Pancreas (tissue), 10 donors: ENCODE results near the gene DPYSL3. TPM values are rescaled to one million over a fixed set of nuclear protein-coding genes. Genes with fewer than 3 reads are reported as not detected.

Experiments used
- ATAC-seq, 4 donors: fragments of 200-7000 bp; cut with Tn5 transposase; one replicate each; pipeline versions ENCODE4 v1.8.0 to v1.9.1; 2020; ENCODE audit warnings: mild to moderate bottlenecking in 4 of 4, moderate library complexity in 4 of 4
- DNase-seq, 6 donors: peaks; one replicate each; pipeline ENCODE4 v3.0.0-alpha.2; 2020
- FAIRE-seq: peaks from 2 replicates; lab custom pipeline; 2012; peaks lifted over from hg19 to GRCh38; lab: Jason Lieb, UNC
- H3K27ac ChIP-seq, 4 donors: fragments of 200-600 bp; sonication (generic); 1 replicate in 3 of 4; 2 replicates in 1 of 4; pipeline versions ENCODE4 v1.5.0 to v1.8.0; 2020
- H3K27me3 ChIP-seq, 4 donors: fragments of 200-600 bp; one replicate each; pipeline ENCODE4 v1.8.0; 2021
- H3K36me3 ChIP-seq, 3 donors: fragments of 200-600 bp; sonication (generic) in 1 of 3; one replicate each; pipeline versions ENCODE4 v1.5.0 to v1.8.0; 2020 to 2021
- H3K4me1 ChIP-seq, 3 donors: fragments of 200-600 bp; one replicate each; pipeline ENCODE4 v1.8.0; 2021
- H3K4me3 ChIP-seq, 4 donors: fragments of 200-600 bp; sonication (generic) in 2 of 4; one replicate each; pipeline versions ENCODE4 v1.5.0 to v1.8.0; 2020 to 2021
- H3K9me3 ChIP-seq, 4 donors: fragments of 200-600 bp; one replicate each; pipeline ENCODE4 v1.8.0; 2021
- WGBS, 2 donors: extraction: QIAGEN DNeasy Blood & Tissue Kit; methylation state at CpG; one replicate each; pipeline ENCODE4 v1.1.7; 2013; 5-methylcytosine and 5-hydroxymethylcytosine counted together
- intact Hi-C, 3 donors: fragments of 100-400 bp; cut with DNase I; formaldehyde crosslinking; loops; one replicate each; pipeline versions ENCODE4 v1.11.1 to v1.14.2; 2022
- polyA plus RNA-seq, 2 donors: library from polyadenylated mRNA; stranded (reverse); fragments of 200-250 nt; gene quantifications; one replicate each; pipeline ENCODE4 v1.2.3, GENCODE V29; 2013
- total RNA-seq, 6 donors: library from RNA; stranded (reverse); fragmentation: NEBNext Ultra II Directional in 4 of 6; extraction: Animal tissue kit (Norgen Biotek cat#: 25700) in 4 of 6; gene quantifications; one replicate each; pipeline versions ENCODE4 v1.2.1 to v1.2.4, GENCODE V29; 2021 to 2023
- TF ChIP-seq, protein P1 (sequence below), 4 donors: fragments of 200-600 bp; sonication (generic) in 3 of 4; IDR thresholded peaks; one replicate each; pipeline versions ENCODE4 v1.5.0 to v1.8.0; 2021; ENCODE audit warnings: antibody characterized with exemption in 4 of 4
- donor health status: healthy with polysubstance abuse.
- donor health status: DM: no; HTN: no; CAD: no; lungs with moderate emphysema.
- donor health status: DM: no; HTN: no; CAD: no.
- donor health status: control.
- donor health status: control.
- donor health status: Bipolar disorder and iron deficiency.
- donor health status: DM: yes; HTN: yes; CAD: no.
- donor health status: DM: no; HTN: no; CAD: no.
- donor health status: DM: no; HTN: no; CAD: no.
- donor health status: DM: yes; HTN: yes; CAD: no.

Gene DPYSL3
- total and polyA plus RNA-seq, 8 donors, result 1.7 to 18.4 (median 5.0) TPM

DNA sequence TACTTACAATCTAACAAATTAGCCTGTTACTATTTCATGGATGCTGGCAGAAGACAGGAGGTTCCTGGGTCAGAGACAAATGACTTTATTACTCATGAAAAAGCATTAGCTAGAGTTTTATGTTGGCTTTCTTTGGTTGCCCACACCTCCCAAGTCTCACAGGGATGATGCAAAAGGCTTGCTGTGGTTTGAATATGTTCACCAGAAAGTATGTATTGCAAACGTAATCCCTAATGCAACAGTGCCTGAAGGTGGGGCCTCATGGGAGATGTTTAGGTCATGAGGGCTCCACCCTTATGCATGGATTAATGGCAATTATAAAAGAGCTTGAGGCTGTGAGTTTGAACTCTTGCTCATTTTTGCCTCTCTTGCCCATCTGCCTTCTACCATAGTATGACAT lies 28.5 kb downstream of the DPYSL3 start:
- DNase-seq (no peak), ATAC-seq (no peak), FAIRE-seq (no peak)
- TF ChIP-seq, protein P1, sequence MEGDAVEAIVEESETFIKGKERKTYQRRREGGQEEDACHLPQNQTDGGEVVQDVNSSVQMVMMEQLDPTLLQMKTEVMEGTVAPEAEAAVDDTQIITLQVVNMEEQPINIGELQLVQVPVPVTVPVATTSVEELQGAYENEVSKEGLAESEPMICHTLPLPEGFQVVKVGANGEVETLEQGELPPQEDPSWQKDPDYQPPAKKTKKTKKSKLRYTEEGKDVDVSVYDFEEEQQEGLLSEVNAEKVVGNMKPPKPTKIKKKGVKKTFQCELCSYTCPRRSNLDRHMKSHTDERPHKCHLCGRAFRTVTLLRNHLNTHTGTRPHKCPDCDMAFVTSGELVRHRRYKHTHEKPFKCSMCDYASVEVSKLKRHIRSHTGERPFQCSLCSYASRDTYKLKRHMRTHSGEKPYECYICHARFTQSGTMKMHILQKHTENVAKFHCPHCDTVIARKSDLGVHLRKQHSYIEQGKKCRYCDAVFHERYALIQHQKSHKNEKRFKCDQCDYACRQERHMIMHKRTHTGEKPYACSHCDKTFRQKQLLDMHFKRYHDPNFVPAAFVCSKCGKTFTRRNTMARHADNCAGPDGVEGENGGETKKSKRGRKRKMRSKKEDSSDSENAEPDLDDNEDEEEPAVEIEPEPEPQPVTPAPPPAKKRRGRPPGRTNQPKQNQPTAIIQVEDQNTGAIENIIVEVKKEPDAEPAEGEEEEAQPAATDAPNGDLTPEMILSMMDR (IDR thresholded peaks at IDR 0.05), result no peak
- H3K4me3 ChIP-seq, result no peak overlapping the region
- peak overlapping the region in 2 of 4 donors; percentile 2 to 19 for H3K27ac ChIP-seq
- intact Hi-C loops, result no loop called here
- H3K4me1 ChIP-seq, result peaks cover 0 to 7% (median 0%) of the 10 kb centered on the region in 3 donors
- H3K36me3 ChIP-seq, result no peaks in the 10 kb centered on the region
- no peaks in the 10 kb centered on the region for H3K27me3 ChIP-seq
- 80 to 87% methylated on average over 1 of the region's 1 CpG for WGBS, 2 donors
- H3K9me3 ChIP-seq, result no peaks in the 10 kb centered on the region

DNA sequence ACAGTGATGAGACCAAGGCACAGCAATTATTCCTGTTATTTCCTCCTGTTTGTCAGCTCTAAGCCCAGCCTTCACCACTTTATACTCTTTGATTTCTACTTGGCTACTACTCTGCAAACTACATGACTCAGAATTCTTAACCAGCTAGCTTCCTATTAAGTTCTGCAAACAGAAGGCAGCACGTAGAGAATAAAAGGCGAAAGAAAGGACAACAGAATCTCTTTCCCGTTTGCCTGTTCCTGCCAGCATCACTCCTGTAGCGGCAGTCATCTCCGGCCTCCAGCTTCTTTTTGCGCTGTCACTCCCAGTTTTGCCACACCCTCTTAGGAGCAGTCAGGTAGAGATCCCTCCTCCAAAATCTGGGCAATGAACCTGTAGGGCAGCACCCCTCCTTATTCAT lies 29.9 kb downstream of the DPYSL3 start:
- TF ChIP-seq, protein P1 (IDR thresholded peaks at IDR 0.05), result no peak
- intact Hi-C loops, result no loop called here
- no peak overlapping the region for H3K4me3 ChIP-seq

DNA sequence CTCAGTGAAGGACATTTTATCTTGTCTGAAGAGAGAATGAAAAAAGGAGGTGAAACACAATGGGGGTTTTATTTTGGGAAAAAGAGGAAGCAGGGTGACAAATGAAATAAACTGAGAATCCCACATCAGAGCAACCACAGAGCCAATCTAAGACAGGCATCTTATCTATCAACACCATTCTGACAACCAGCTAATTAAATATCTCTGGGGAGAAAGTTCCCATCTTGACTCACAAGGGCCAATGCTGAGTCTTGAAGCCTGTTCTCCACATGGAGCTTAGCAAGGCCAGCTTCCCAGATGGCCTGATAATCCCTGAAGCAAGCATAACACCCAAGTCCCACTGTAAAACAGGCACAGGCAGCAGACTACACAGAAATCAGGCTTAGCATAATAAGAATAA lies 30.4 kb downstream of the DPYSL3 start:
- TF ChIP-seq, protein P1 (IDR thresholded peaks at IDR 0.05), result no peak
- Histone ChIP-seq H3K9me3 (no peaks in the 10 kb centered on the region), H3K27me3 (no peaks in the 10 kb centered on the region), H3K36me3 (no peaks in the 10 kb centered on the region), H3K27ac (peak overlapping the region in 1 of 4 donors; percentile 33), H3K4me3 (no peak overlapping the region), H3K4me1 (peaks cover 0 to 7% (median 0%) of the 10 kb centered on the region in 3 donors)
- FAIRE-seq (no peak), ATAC-seq (no peak), DNase-seq (no peak)
- intact Hi-C loops, result no loop called here

More for the DNA sequence above, 29.9 kb downstream of the DPYSL3 start:
- H3K27me3 ChIP-seq, result no peaks in the 10 kb centered on the region
- H3K36me3 ChIP-seq, result no peaks in the 10 kb centered on the region
- H3K4me1 ChIP-seq, result peaks cover 0 to 7% (median 0%) of the 10 kb centered on the region in 3 donors
- FAIRE-seq, result no peak
- H3K27ac ChIP-seq, result peak overlapping the region in 2 of 4 donors; percentile 33
- 72 to 75% methylated on average over 6 of the region's 6 CpGs for WGBS, 2 donors
- DNase-seq, result no peak
- ATAC-seq, result peak in 3 of 4 donors; percentile 17 to 31 (median 22)
- H3K9me3 ChIP-seq, result no peaks in the 10 kb centered on the region

DNA sequence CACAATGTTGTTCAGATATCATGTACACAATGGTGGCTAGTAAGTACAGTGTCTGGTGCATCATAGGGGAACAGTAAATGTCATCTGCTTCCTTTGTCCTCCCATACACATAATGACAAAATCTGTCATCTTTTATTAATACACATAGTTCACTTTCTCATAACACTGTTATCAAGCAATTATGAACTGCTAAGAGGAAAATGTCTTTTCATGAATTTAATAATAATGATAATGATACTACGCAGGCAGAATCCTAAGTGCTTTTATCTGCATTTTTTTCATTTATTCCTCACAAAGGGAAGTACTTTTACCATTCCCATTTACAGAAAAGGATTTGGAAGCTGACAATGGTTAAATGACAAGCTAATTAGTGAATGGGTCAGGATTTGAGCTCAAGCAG lies 35.7 kb downstream of the DPYSL3 start:
- ATAC-seq, result no peak
- H3K27me3 ChIP-seq, result no peaks in the 10 kb centered on the region
- TF ChIP-seq, protein P1 (IDR thresholded peaks at IDR 0.05), result no peak
- WGBS, 2 donors, result 92 to 93% methylated on average over 1 of the region's 1 CpG
- intact Hi-C loops, result no loop called here
- DNase-seq, result no peak
- H3K9me3 ChIP-seq, result no peaks in the 10 kb centered on the region
- H3K4me1 ChIP-seq, result no peaks in the 10 kb centered on the region
- H3K4me3 ChIP-seq, result no peak overlapping the region
- no peaks in the 10 kb centered on the region for H3K36me3 ChIP-seq
- FAIRE-seq, result no peak
- no peak overlapping the region for H3K27ac ChIP-seq

DNA sequence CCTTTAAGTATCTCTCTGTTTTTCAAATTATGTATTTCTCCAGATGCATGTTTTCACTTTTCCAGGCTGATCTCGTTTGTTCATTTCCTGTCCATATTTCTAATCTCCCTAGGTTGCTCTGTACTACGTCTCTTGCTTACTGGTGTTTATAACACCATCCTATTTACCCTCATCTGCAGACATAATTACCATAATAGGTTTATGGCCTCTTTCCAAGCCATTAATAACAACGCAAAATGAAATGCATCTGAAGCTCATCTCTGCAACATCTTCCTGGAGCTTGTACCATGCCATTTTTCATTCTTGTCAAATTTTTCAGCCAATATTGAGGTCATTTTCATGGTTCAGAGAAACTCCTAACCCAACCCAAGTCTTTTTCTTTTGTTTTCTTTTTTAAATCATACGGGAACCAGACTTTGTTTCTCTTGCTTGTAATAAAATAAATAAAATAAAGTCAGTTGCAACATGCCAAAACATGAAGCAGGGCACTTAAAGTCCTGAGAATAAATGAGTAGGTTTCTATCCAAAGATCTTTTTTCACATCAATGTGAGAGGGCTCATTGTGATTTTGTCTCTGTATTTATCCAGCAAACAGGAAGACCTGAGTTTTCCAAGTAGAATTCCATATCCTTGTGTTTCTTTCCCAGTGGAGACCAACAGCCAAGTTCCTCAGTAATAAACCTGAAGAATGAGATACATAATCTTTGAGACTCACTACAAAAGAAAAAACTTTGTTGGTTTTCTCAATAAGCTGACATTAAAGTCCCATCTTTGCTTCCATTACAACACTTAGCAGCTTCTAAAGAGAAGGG lies 37.0 kb downstream of the DPYSL3 start:
- TF ChIP-seq, protein P1 (IDR thresholded peaks at IDR 0.05), result no peak
- H3K27ac ChIP-seq, result no peak overlapping the region
- no peak for DNase-seq

More for the DNA sequence above, 37.0 kb downstream of the DPYSL3 start:
- H3K9me3 ChIP-seq, result no peaks in the 10 kb centered on the region
- no peak overlapping the region for H3K4me3 ChIP-seq
- H3K27me3 ChIP-seq, result no peaks in the 10 kb centered on the region
- intact Hi-C loops, result no loop called here
- no peaks in the 10 kb centered on the region for H3K4me1 ChIP-seq
- ATAC-seq (no peak), FAIRE-seq (no peak)
- no peaks in the 10 kb centered on the region for H3K36me3 ChIP-seq
- 55 to 60% methylated on average over 4 of the region's 4 CpGs for WGBS, 2 donors
